Peyer's patch (tissue), 4 donors: ENCODE measurements around the gene B3GLCT. TPM values are rescaled to one million over a fixed set of nuclear protein-coding genes. Genes with fewer than 3 reads are reported as not detected.

Source experiments
- DNase-seq, 3 donors: peaks; one replicate each; pipeline ENCODE4 v3.0.0-alpha.2; 2017 to 2019
- H3K27ac ChIP-seq, 4 donors: fragments of 200-600 bp; sonication (generic); one replicate each; pipeline ENCODE4 v1.5.1; 2016 to 2019
- H3K27me3 ChIP-seq, 2 donors: fragments of 200-600 bp; sonication (generic); one replicate each; pipeline ENCODE4 v1.5.1; 2019
- H3K36me3 ChIP-seq, 3 donors: fragments of 200-600 bp; sonication (generic); one replicate each; pipeline ENCODE4 v1.5.1; 2016 to 2019
- H3K4me1 ChIP-seq, 4 donors: fragments of 200-600 bp; sonication (generic); one replicate each; pipeline ENCODE4 v1.5.1; 2016 to 2019
- H3K4me3 ChIP-seq, 4 donors: fragments of 200-600 bp; sonication (generic); 1 replicate in 3 of 4; 2 replicates in 1 of 4; pipeline ENCODE4 v1.5.1; 2016 to 2019; ENCODE audit warnings: mild to moderate bottlenecking in 1 of 4
- H3K9me3 ChIP-seq, 4 donors: fragments of 200-600 bp; sonication (generic); one replicate each; pipeline ENCODE4 v1.5.1; 2016 to 2019; ENCODE audit warnings: mild to moderate bottlenecking in 1 of 4
- CTCF ChIP-seq, 6 experiments: fragments of 450-650 bp in 4 of 6; fragments of 200-600 bp in 2 of 6; sonication (generic) in 1 of 6; IDR thresholded peaks; one replicate each; pipeline ENCODE4 v1.5.1; 2017 to 2019; ENCODE audit warnings: antibody characterized with exemption in 6 of 6, mild to moderate bottlenecking in 3 of 6, moderate library complexity in 1 of 6
- POLR2A ChIP-seq, 2 donors: fragments of 450-650 bp; IDR thresholded peaks; one replicate each; pipeline ENCODE4 v1.5.1; 2017; ENCODE audit warnings: antibody characterized with exemption in 2 of 2, mild to moderate bottlenecking in 2 of 2, moderate library complexity in 2 of 2
- total RNA-seq, 4 donors: library from RNA; depleted of rRNA; stranded (reverse); fragments of >200 nt; gene quantifications; one replicate each; pipeline ENCODE4 v1.1.0, GENCODE V29; 2016

Gene B3GLCT
- total RNA-seq, 4 donors from 2014 or later, result 3.3 to 5.4 (median 3.4) TPM

GRCh38 chr13:31199527-31199848 is 287 bp upstream of the B3GLCT start:
- Histone ChIP-seq H3K4me3 (peak overlapping the region; percentile 84 to 95 (median 87)), H3K36me3 (no peaks in the 10 kb centered on the region), H3K27me3 (no peaks in the 10 kb centered on the region), H3K9me3 (no peaks in the 10 kb centered on the region), H3K27ac (peak overlapping the region; percentile 97 to 100 (median 98)), H3K4me1 (peaks cover 0 to 7% (median 3%) of the 10 kb centered on the region in 4 donors)
- no peak for TF ChIP-seq POLR2A (IDR thresholded peaks at IDR 0.05)
- TF ChIP-seq CTCF (IDR thresholded peaks at IDR 0.05), result no peak
- no peak for DNase-seq

GRCh38 chr13:31200637-31200971 is 829 bp downstream of the B3GLCT start:
- no peaks in the 10 kb centered on the region for H3K36me3 ChIP-seq
- H3K27ac ChIP-seq, result peak overlapping the region; percentile 97 to 100 (median 98)
- peaks cover 0 to 7% (median 3%) of the 10 kb centered on the region in 4 donors for H3K4me1 ChIP-seq
- no peaks in the 10 kb centered on the region for H3K9me3 ChIP-seq
- no peak for TF ChIP-seq POLR2A (IDR thresholded peaks at IDR 0.05)
- TF ChIP-seq CTCF (IDR thresholded peaks at IDR 0.05), result no peak
- H3K27me3 ChIP-seq, result no peaks in the 10 kb centered on the region
- peak; percentile 45 to 79 (median 72) for DNase-seq
- H3K4me3 ChIP-seq, result peak overlapping the region; percentile 84 to 95 (median 87)

- no peak for DNase-seq
- Histone ChIP-seq H3K27ac (peak overlapping the region in 1 of 4 donors; percentile 97), H3K4me1 (peaks cover 0 to 7% (median 3%) of the 10 kb centered on the region in 4 donors), H3K4me3 (peak overlapping the region in 3 of 4 donors; percentile 85 to 95 (median 89)), H3K9me3 (no peaks in the 10 kb centered on the region), H3K27me3 (no peaks in the 10 kb centered on the region), H3K36me3 (no peaks in the 10 kb centered on the region)
- no peak for TF ChIP-seq POLR2A (IDR thresholded peaks at IDR 0.05)
- TF ChIP-seq CTCF (IDR thresholded peaks at IDR 0.05), result no peak
Observed at GRCh38 chr13:31201341-31202031, 1.7 kb downstream of the B3GLCT start.

GRCh38 chr13:31204592-31204991 is 4.8 kb downstream of the B3GLCT start:
- Histone ChIP-seq H3K9me3 (no peaks in the 10 kb centered on the region), H3K36me3 (no peaks in the 10 kb centered on the region), H3K4me3 (no peak overlapping the region), H3K27ac (no peak overlapping the region), H3K27me3 (no peaks in the 10 kb centered on the region), H3K4me1 (peaks cover 0 to 16% (median 5%) of the 10 kb centered on the region in 4 donors)
- TF ChIP-seq POLR2A (IDR thresholded peaks at IDR 0.05) (no peak), CTCF (IDR thresholded peaks at IDR 0.05) (no peak)
- no peak for DNase-seq

- no peak overlapping the region for H3K4me3 ChIP-seq
- TF ChIP-seq CTCF (IDR thresholded peaks at IDR 0.05) (no peak), POLR2A (IDR thresholded peaks at IDR 0.05) (no peak)
- no peak for DNase-seq
- H3K27me3 ChIP-seq, result no peaks in the 10 kb centered on the region
- H3K4me1 ChIP-seq, result peaks cover 0 to 12% (median 2%) of the 10 kb centered on the region in 4 donors
- no peaks in the 10 kb centered on the region for H3K9me3 ChIP-seq
- H3K36me3 ChIP-seq, result no peaks in the 10 kb centered on the region
- H3K27ac ChIP-seq, result no peak overlapping the region
Observed at GRCh38 chr13:31207661-31208552, 8.1 kb downstream of the B3GLCT start.
